HepG2 (cell line): ENCODE data around the gene ABCC5. TPM values are rescaled to one million over a fixed set of nuclear protein-coding genes. Genes with fewer than 3 reads are reported as not detected.

Experiments used
- CCDC6 ChIP-seq: sonication (generic); formaldehyde crosslinking; IDR thresholded peaks from 2 replicates; pipeline ENCODE4 v1.8.1; 2022; ENCODE audit warnings: mild to moderate bottlenecking, missing genetic modification reagents, moderate library complexity
- HIVEP1 ChIP-seq: sonication (generic); formaldehyde crosslinking; IDR thresholded peaks from 2 replicates; pipeline ENCODE4 v1.4.0; 2020; ENCODE audit warnings: mild to moderate bottlenecking, missing genetic modification reagents
- HOXA9 ChIP-seq: sonication (generic); formaldehyde crosslinking; IDR thresholded peaks from 2 replicates; pipeline ENCODE4 v1.8.1; 2022; ENCODE audit warnings: missing genetic modification reagents, mild to moderate bottlenecking, moderate library complexity, borderline replicate concordance
- MAX ChIP-seq: IDR thresholded peaks from 2 replicates; pipeline ENCODE4 v1.6.1; 2012; ENCODE audit warnings: inconsistent platforms
- MEF2D ChIP-seq: sonication (generic); formaldehyde crosslinking; IDR thresholded peaks from 2 replicates; pipeline ENCODE4 v1.5.1; 2020; ENCODE audit warnings: mild to moderate bottlenecking, missing genetic modification reagents
- PHB2 ChIP-seq: fragments of 450-650 bp; IDR thresholded peaks from 2 replicates; pipeline ENCODE4 v1.6.1; 2018; ENCODE audit not compliant: partially characterized antibody
- RFXANK ChIP-seq: IDR thresholded peaks from 2 replicates; pipeline ENCODE4 v1.6.1; 2016
- SALL2 ChIP-seq: sonication (generic); formaldehyde crosslinking; IDR thresholded peaks from 2 replicates; pipeline ENCODE4 v1.8.1; 2023; ENCODE audit warnings: mild to moderate bottlenecking, missing genetic modification reagents, inconsistent platforms
- SATB2 ChIP-seq: sonication (generic); formaldehyde crosslinking; IDR thresholded peaks from 2 replicates; pipeline ENCODE4 v1.5.0; 2020; ENCODE audit warnings: missing genetic modification reagents
- SSRP1 ChIP-seq: IDR thresholded peaks from 2 replicates; pipeline ENCODE4 v1.6.1; 2016; ENCODE audit warnings: control low read depth
- ZIK1 ChIP-seq: sonication (generic); formaldehyde crosslinking; IDR thresholded peaks from 2 replicates; pipeline ENCODE4 v1.5.0; 2020; ENCODE audit warnings: mild to moderate bottlenecking, low read depth, missing genetic modification reagents, borderline replicate concordance
- ZNF263 ChIP-seq: sonication (generic); formaldehyde crosslinking; IDR thresholded peaks from 2 replicates; pipeline ENCODE4 v1.4.0; 2020; ENCODE audit warnings: missing genetic modification reagents
- ZNF282 ChIP-seq: fragments of 450-650 bp; IDR thresholded peaks from 2 replicates; pipeline ENCODE4 v1.6.1; 2018; ENCODE audit not compliant: partially characterized antibody
- ZNF33B ChIP-seq: sonication (generic); formaldehyde crosslinking; IDR thresholded peaks from 2 replicates; pipeline ENCODE4 v1.5.1; 2020; ENCODE audit warnings: mild to moderate bottlenecking, missing genetic modification reagents
- ZNF430 ChIP-seq: sonication (generic); formaldehyde crosslinking; IDR thresholded peaks from 2 replicates; pipeline ENCODE4 v1.9.0; 2021; ENCODE audit warnings: mild to moderate bottlenecking, missing genetic modification reagents
- ZNF484 ChIP-seq: sonication (generic); formaldehyde crosslinking; IDR thresholded peaks from 2 replicates; pipeline ENCODE4 v1.5.1; 2020; ENCODE audit warnings: mild to moderate bottlenecking, low read depth, missing genetic modification reagents, borderline replicate concordance
- ZNF496 ChIP-seq: sonication (generic); formaldehyde crosslinking; IDR thresholded peaks from 2 replicates; pipeline ENCODE4 v1.8.1; 2023; ENCODE audit warnings: mild to moderate bottlenecking, moderate library complexity, missing genetic modification reagents; ENCODE audit not compliant: insufficient replicate concordance
- ZNF558 ChIP-seq: sonication (generic); formaldehyde crosslinking; IDR thresholded peaks from 2 replicates; pipeline ENCODE4 v1.9.0; 2022; ENCODE audit warnings: mild to moderate bottlenecking, missing genetic modification reagents, borderline replicate concordance
- ZNF605 ChIP-seq: sonication (generic); formaldehyde crosslinking; IDR thresholded peaks from 2 replicates; pipeline ENCODE4 v1.8.0; 2022; ENCODE audit warnings: mild to moderate bottlenecking, missing genetic modification reagents
- ZNF629 ChIP-seq: sonication (generic); formaldehyde crosslinking; conservative IDR thresholded peaks from 2 replicates; pipeline ENCODE4 v1.5.0; 2020; ENCODE audit warnings: missing genetic modification reagents
- ZNF749 ChIP-seq: sonication (generic); formaldehyde crosslinking; IDR thresholded peaks from 2 replicates; pipeline ENCODE4 v1.8.0; 2022; ENCODE audit warnings: mild to moderate bottlenecking, missing genetic modification reagents, moderate library complexity, borderline replicate concordance
- ZNF839 ChIP-seq: sonication (generic); formaldehyde crosslinking; IDR thresholded peaks from 2 replicates; pipeline ENCODE4 v1.4.0; 2020; ENCODE audit warnings: missing genetic modification reagents, mild to moderate bottlenecking, borderline replicate concordance
- polyA plus RNA-seq, 8 experiments: library from polyadenylated mRNA; depleted of rRNA in 3 of 8; stranded (reverse) in 7 of 8; unstranded in 1 of 8; fragments of >200 nt; fragmentation: Illumina TruSeq in 4 of 8; extraction: Trizol in 4 of 8; gene quantifications; 2 replicates each; pipeline versions ENCODE4 v1.2.1 to v1.2.3, GENCODE V29; 2011 to 2016; ENCODE audit warnings: low read depth in 4 of 8, missing spikeins in 1 of 8, mixed read lengths in 1 of 8; ENCODE audit not compliant: insufficient read depth in 1 of 8
- total RNA-seq, 5 experiments: library from RNA; depleted of rRNA; stranded (reverse); fragments of >200 nt; fragmentation: Illumina TruSeq; extraction: Trizol; gene quantifications; 2 replicates each; pipeline ENCODE4 v1.2.3, GENCODE V29; 2016; ENCODE audit warnings: low read depth in 1 of 5
- TF ChIP-seq, protein P1 (sequence below): IDR thresholded peaks from 2 replicates; pipeline ENCODE4 v1.6.1; 2012; ENCODE audit warnings: low read depth, low read length, improper control_type of control experiment
- TF ChIP-seq, protein P2 (sequence below): sonication (generic); formaldehyde crosslinking; IDR thresholded peaks from 2 replicates; pipeline ENCODE4 v1.4.0; 2020; ENCODE audit warnings: missing genetic modification reagents
- TF ChIP-seq, protein P3 (sequence below): sonication (generic); formaldehyde crosslinking; IDR thresholded peaks from 2 replicates; pipeline ENCODE4 v1.5.1; 2020; ENCODE audit warnings: missing genetic modification reagents, mild to moderate bottlenecking, borderline replicate concordance
- TF ChIP-seq, protein P4 (sequence below): sonication (generic); formaldehyde crosslinking; IDR thresholded peaks from 2 replicates; pipeline ENCODE4 v1.5.0; 2020; ENCODE audit warnings: mild to moderate bottlenecking, low read depth, missing genetic modification reagents, borderline replicate concordance

ABCC5 gene
- total and polyA plus RNA-seq, 2 of the 13 experiments (the other 11 are each of a cell fraction or from before 2014, with no cell fraction given) = 12.5 to 12.7 TPM

DNA sequence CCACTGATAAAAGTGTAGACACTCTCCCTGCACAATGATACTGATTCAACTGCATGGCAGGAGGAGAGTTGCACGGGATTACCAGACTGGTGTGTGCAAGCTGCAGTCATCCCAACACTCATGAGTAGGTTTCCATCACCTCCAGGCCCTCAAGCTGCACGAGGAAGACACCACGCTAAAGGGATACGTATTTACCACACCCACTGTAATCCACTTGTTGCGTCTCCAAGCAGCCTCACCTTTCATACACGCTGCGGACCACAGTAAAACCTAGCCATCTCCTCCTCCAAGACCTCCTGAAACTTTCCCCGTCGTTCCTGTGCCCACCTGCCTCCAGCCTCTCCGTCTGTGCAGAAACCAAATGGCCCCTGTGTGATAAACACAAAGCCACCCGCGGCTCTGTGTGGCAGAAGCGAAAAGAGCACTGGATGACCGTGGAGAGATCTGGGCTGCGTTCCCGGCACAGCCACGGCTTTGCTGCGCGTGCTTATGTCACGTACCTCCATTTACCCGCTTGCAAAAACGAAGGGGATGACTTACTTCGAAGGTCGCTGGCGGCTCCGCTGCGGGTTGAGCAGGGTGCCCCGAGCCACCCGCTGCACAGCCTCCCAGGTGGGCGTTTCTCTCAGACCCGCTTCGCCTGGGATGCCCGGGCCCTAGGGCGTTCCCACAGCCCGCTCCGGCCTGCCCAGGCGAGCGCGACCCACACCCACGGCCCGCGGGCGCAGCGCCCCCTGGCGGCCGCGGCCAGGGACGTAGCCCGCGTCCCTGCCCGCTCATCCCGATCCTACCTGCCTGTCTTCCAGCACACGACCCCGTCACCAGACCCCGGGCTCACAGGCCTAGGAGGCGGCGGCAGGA, 643 bp downstream of the ABCC5 start (continued):
- TF ChIP-seq SATB2 (CRISPR knock-in tag) = 0 out of 2 replicates have a peak, but pooled peaks have one; percentile 27
- TF ChIP-seq MEF2D (CRISPR knock-in tag) = no peak
- TF ChIP-seq ZNF839 (CRISPR knock-in tag) = no peak
- no peak for TF ChIP-seq HOXA9 (CRISPR knock-in tag)
- TF ChIP-seq, protein P1, sequence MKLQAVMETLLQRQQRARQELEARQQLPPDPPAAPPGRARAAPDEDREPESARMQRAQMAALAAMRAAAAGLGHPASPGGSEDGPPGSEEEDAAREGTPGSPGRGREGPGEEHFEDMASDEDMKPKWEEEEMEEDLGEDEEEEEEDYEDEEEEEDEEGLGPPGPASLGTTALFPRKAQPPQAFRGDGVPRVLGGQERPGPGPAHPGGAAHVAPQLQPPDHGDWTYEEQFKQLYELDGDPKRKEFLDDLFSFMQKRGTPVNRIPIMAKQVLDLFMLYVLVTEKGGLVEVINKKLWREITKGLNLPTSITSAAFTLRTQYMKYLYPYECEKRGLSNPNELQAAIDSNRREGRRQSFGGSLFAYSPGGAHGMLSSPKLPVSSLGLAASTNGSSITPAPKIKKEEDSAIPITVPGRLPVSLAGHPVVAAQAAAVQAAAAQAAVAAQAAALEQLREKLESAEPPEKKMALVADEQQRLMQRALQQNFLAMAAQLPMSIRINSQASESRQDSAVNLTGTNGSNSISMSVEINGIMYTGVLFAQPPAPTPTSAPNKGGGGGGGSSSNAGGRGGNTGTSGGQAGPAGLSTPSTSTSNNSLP = no peak
- TF ChIP-seq ZNF496 (CRISPR knock-in tag) = no peak
- TF ChIP-seq, protein P2, sequence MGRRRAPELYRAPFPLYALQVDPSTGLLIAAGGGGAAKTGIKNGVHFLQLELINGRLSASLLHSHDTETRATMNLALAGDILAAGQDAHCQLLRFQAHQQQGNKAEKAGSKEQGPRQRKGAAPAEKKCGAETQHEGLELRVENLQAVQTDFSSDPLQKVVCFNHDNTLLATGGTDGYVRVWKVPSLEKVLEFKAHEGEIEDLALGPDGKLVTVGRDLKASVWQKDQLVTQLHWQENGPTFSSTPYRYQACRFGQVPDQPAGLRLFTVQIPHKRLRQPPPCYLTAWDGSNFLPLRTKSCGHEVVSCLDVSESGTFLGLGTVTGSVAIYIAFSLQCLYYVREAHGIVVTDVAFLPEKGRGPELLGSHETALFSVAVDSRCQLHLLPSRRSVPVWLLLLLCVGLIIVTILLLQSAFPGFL (CRISPR knock-in tag) = 0 out of 2 replicates have a peak, but pooled peaks have one; percentile 22
- 0 out of 2 replicates have a peak, but pooled peaks have one; percentile 2 for TF ChIP-seq ZNF430 (CRISPR knock-in tag)
- no peak for TF ChIP-seq ZNF484 (CRISPR knock-in tag)
- TF ChIP-seq ZNF629 (CRISPR knock-in tag) = peak; percentile 21; the same call in 1 of the 2 replicates
- TF ChIP-seq ZNF33B (CRISPR knock-in tag) = no peak
- peak; percentile 9; the same call in 1 of the 2 replicates for TF ChIP-seq ZNF605 (CRISPR knock-in tag)
- TF ChIP-seq, protein P3, sequence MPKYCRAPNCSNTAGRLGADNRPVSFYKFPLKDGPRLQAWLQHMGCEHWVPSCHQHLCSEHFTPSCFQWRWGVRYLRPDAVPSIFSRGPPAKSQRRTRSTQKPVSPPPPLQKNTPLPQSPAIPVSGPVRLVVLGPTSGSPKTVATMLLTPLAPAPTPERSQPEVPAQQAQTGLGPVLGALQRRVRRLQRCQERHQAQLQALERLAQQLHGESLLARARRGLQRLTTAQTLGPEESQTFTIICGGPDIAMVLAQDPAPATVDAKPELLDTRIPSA (CRISPR knock-in tag) = no peak
- TF ChIP-seq ZNF282 = no peak
- TF ChIP-seq ZNF749 (CRISPR knock-in tag) = no peak
- 0 out of 2 replicates have a peak, but pooled peaks have one; percentile 45 for TF ChIP-seq CCDC6 (CRISPR knock-in tag)
- no peak for TF ChIP-seq SSRP1 (CRISPR knock-in tag)
- no peak; the same call in 1 of the 2 replicates for TF ChIP-seq MAX
- TF ChIP-seq HIVEP1 (CRISPR knock-in tag) = no peak
- peak; percentile 70; the same call in 1 of the 2 replicates for TF ChIP-seq SALL2 (CRISPR knock-in tag)
- TF ChIP-seq ZIK1 = no peak
- TF ChIP-seq ZNF558 (CRISPR knock-in tag) = no peak
- TF ChIP-seq, protein P4, sequence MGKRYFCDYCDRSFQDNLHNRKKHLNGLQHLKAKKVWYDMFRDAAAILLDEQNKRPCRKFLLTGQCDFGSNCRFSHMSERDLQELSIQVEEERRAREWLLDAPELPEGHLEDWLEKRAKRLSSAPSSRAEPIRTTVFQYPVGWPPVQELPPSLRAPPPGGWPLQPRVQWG (CRISPR knock-in tag) = no peak
- TF ChIP-seq PHB2 = no peak
- TF ChIP-seq RFXANK (CRISPR knock-in tag) = no peak
- TF ChIP-seq ZNF263 (CRISPR knock-in tag) = no peak; the same call in 1 of the 2 replicates
